Left ventricle myocardium inferior (tissue), 1 donor: ENCODE measurements around the gene GRB10. TPM values are rescaled to one million over a fixed set of nuclear protein-coding genes. Genes with fewer than 3 reads are reported as not detected.

ENCODE experiments used
- DNase-seq: peaks from one replicate; pipeline ENCODE4 v3.0.0-alpha.2; 2020
- H3K27ac ChIP-seq: fragments of 200-600 bp; replicated peaks from 2 replicates; pipeline ENCODE4 v1.8.0; 2021
- H3K27me3 ChIP-seq: fragments of 200-600 bp; 2 replicates; pipeline ENCODE4 v1.8.0; 2021; ENCODE audit warnings: low read depth
- H3K36me3 ChIP-seq: fragments of 200-600 bp; 2 replicates; pipeline ENCODE4 v1.8.0; 2021
- H3K4me1 ChIP-seq: fragments of 200-600 bp; 2 replicates; pipeline ENCODE4 v1.8.0; 2021
- H3K4me3 ChIP-seq: fragments of 200-600 bp; 2 replicates; pipeline ENCODE4 v1.8.0; 2021; ENCODE audit warnings: mild to moderate bottlenecking, moderate library complexity
- H3K9me3 ChIP-seq: fragments of 200-600 bp; replicated peaks from 2 replicates; pipeline ENCODE4 v1.8.0; 2021
- CTCF ChIP-seq: fragments of 200-600 bp; IDR thresholded peaks from 2 replicates; pipeline ENCODE4 v1.8.0; 2021; ENCODE audit warnings: antibody characterized with exemption, mild to moderate bottlenecking, borderline replicate concordance
- intact Hi-C: fragments of 100-400 bp; cut with micrococcal nuclease; formaldehyde crosslinking; loops from one replicate; pipeline ENCODE4 v1.11.0; 2022
- total RNA-seq: library from RNA; stranded (reverse); fragmentation: NEBNext Ultra II Directional; extraction: Animal tissue kit (Norgen Biotek cat#: 25700); gene quantifications from one replicate; pipeline ENCODE4 v1.2.1, GENCODE V29; 2021
- donor health status: DM: no; HTN: yes; CAD: no; lungs with severe emphysema.

Gene GRB10
- total RNA-seq, 1 donor from 2014 or later, result 40.6 TPM

GRCh38 chr7:50556247-50556991 lies 226.3 kb downstream of the GRB10 start:
- Histone ChIP-seq H3K9me3 (no peaks in the 10 kb centered on the region), H3K27me3 (peaks cover 56% of the 10 kb centered on the region), H3K4me1 (no peaks in the 10 kb centered on the region), H3K27ac (no peak overlapping the region), H3K36me3 (no peaks in the 10 kb centered on the region), H3K4me3 (no peak overlapping the region)
- intact Hi-C loops, result no loop called here
- TF ChIP-seq CTCF, result no peak
- DNase-seq, result no peak

- peaks cover 50% of the 10 kb centered on the region for H3K27me3 ChIP-seq
- no peaks in the 10 kb centered on the region for H3K9me3 ChIP-seq
- DNase-seq, result no peak
- no peak overlapping the region for H3K27ac ChIP-seq
- no peaks in the 10 kb centered on the region for H3K4me1 ChIP-seq
- H3K36me3 ChIP-seq, result no peaks in the 10 kb centered on the region
- no peak overlapping the region for H3K4me3 ChIP-seq
- intact Hi-C loops, result no loop called here
- TF ChIP-seq CTCF, result no peak
Observed at GRCh38 chr7:50555594-50556140, 227.0 kb downstream of the GRB10 start.

- no peak for DNase-seq
- Histone ChIP-seq H3K4me1 (no peaks in the 10 kb centered on the region), H3K4me3 (no peak overlapping the region), H3K27ac (no peak overlapping the region), H3K27me3 (peaks cover 40% of the 10 kb centered on the region), H3K36me3 (no peaks in the 10 kb centered on the region), H3K9me3 (no peaks in the 10 kb centered on the region)
- intact Hi-C loops, result no loop called here
- no peak for TF ChIP-seq CTCF
Observed at GRCh38 chr7:50554431-50555322, 228.0 kb downstream of the GRB10 start.

GRCh38 chr7:50553973-50554372 lies 228.7 kb downstream of the GRB10 start:
- Histone ChIP-seq H3K4me3 (no peak overlapping the region), H3K4me1 (no peaks in the 10 kb centered on the region), H3K27me3 (peaks cover 33% of the 10 kb centered on the region), H3K27ac (no peak overlapping the region), H3K9me3 (no peaks in the 10 kb centered on the region), H3K36me3 (no peaks in the 10 kb centered on the region)
- intact Hi-C loops, result no loop called here
- no peak for TF ChIP-seq CTCF
- DNase-seq, result no peak

- Histone ChIP-seq H3K27ac (no peak overlapping the region), H3K9me3 (no peaks in the 10 kb centered on the region), H3K36me3 (no peaks in the 10 kb centered on the region), H3K4me3 (no peak overlapping the region), H3K4me1 (no peaks in the 10 kb centered on the region), H3K27me3 (peaks cover 23% of the 10 kb centered on the region)
- no peak for DNase-seq
- intact Hi-C loops, result no loop called here
- no peak for TF ChIP-seq CTCF
Observed at GRCh38 chr7:50552921-50553320, 229.8 kb downstream of the GRB10 start.
